ENCODE measurements around the gene PXYLP1.

PXYLP1 gene

DNA sequence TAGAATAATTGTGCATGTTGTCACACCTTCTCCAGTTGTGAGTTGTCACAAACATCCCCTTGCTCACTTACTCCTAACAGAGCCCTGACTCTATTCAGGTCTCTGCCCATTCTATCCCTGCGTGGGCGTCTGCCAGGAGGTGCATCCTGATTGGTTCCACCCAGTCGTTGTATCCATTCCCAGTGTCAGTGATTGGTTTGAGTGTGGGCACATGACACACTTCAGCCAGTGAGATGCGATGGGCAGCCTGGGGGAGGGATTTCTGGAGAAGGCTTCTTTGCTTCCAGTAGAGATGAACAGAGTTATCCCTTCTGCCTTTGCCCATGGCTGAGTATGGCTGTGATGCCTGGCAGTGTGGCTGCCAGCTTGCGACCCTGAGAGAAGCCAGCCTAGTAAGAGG lies 18.7 kb downstream of the PXYLP1 start:
- Histone ChIP-seq H3K9me3 (ENCODE audit: control insufficient read depth, low read length) (no peaks in the 10 kb centered on the region), H3K4me2 (ENCODE audit: low read length) (no peak overlapping the region), H3K4me3 (ENCODE audit: low read depth, low read length) (no peak overlapping the region), H3K79me2 (peaks cover 24% of the 10 kb centered on the region), H3K36me3 (ENCODE audit: control insufficient read depth, insufficient read depth, low read length) (no peaks in the 10 kb centered on the region), H3K27me3 (ENCODE audit: control insufficient read depth, insufficient read depth, low read length) (no peaks in the 10 kb centered on the region), H3K9ac (no peak overlapping the region), H3K27ac (no peak overlapping the region), H3K4me1 (peaks cover 18% of the 10 kb centered on the region), H2AFZ (no peak overlapping the region)
- TF ChIP-seq, protein P1, sequence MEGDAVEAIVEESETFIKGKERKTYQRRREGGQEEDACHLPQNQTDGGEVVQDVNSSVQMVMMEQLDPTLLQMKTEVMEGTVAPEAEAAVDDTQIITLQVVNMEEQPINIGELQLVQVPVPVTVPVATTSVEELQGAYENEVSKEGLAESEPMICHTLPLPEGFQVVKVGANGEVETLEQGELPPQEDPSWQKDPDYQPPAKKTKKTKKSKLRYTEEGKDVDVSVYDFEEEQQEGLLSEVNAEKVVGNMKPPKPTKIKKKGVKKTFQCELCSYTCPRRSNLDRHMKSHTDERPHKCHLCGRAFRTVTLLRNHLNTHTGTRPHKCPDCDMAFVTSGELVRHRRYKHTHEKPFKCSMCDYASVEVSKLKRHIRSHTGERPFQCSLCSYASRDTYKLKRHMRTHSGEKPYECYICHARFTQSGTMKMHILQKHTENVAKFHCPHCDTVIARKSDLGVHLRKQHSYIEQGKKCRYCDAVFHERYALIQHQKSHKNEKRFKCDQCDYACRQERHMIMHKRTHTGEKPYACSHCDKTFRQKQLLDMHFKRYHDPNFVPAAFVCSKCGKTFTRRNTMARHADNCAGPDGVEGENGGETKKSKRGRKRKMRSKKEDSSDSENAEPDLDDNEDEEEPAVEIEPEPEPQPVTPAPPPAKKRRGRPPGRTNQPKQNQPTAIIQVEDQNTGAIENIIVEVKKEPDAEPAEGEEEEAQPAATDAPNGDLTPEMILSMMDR (IDR thresholded peaks at IDR 0.05): no peak

DNA sequence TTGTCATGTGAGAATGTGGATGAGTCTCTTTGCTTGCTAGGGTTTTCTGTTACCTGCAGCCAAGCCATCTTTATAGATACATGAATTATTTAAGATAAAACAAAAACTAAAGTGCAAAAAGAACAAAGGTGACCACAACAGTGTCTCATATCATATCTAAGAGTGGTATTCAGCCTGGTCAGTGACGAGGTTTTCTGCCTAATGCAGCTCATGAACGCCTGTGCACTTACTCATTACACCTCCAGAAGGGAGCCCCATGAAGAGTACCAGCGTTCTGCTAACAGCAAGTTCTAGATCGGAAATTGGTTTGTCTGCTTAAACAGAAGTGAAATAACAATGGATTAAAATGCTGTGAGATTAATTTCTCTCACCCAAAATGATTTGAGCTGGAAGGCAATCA lies 19.2 kb downstream of the PXYLP1 start:
- no peak overlapping the region for H3K4me2 ChIP-seq (ENCODE audit: low read length)
- no peak overlapping the region for H3K9ac ChIP-seq
- TF ChIP-seq, protein P1 (IDR thresholded peaks at IDR 0.05): no peak

DNA sequence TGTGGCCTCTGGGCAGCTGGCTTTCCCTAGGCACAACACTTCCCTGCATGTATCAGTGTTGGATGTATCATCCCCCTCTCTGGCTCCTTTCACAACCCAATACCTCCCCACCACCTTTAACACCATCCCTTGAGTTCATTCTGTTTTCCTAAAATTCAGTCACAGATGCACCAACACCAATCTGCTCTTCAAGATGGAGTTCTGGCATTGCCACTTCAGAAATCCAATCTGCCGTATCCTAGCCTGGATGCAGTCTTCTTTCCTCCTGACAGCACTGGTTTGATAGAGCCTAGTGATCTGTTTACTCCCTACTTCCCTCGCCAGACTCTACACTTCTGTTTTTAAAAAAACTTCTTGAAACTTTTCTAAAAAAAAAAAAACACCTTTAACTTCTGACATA lies 21.7 kb downstream of the PXYLP1 start:
- no peak overlapping the region for H3K4me3 ChIP-seq (ENCODE audit: low read depth, low read length)
- H3K9ac ChIP-seq: no peak overlapping the region
- peaks cover 6% of the 10 kb centered on the region for H3K4me1 ChIP-seq
- peak overlapping the region; percentile 2 for H3K27ac ChIP-seq
- no peaks in the 10 kb centered on the region for H3K27me3 ChIP-seq (ENCODE audit: control insufficient read depth, insufficient read depth, low read length)
- H3K9me3 ChIP-seq (ENCODE audit: control insufficient read depth, low read length): no peaks in the 10 kb centered on the region
- TF ChIP-seq, protein P1 (IDR thresholded peaks at IDR 0.05): no peak
- H3K4me2 ChIP-seq (ENCODE audit: low read length): no peak overlapping the region
- H2AFZ ChIP-seq: no peak overlapping the region
- H3K36me3 ChIP-seq (ENCODE audit: control insufficient read depth, insufficient read depth, low read length): no peaks in the 10 kb centered on the region
- peaks cover 41% of the 10 kb centered on the region for H3K79me2 ChIP-seq

More for the DNA sequence above, 19.2 kb downstream of the PXYLP1 start:
- peaks cover 26% of the 10 kb centered on the region for H3K79me2 ChIP-seq
- no peaks in the 10 kb centered on the region for H3K27me3 ChIP-seq (ENCODE audit: control insufficient read depth, insufficient read depth, low read length)
- H3K4me1 ChIP-seq: peaks cover 13% of the 10 kb centered on the region
- no peaks in the 10 kb centered on the region for H3K36me3 ChIP-seq (ENCODE audit: control insufficient read depth, insufficient read depth, low read length)
- H3K9me3 ChIP-seq (ENCODE audit: control insufficient read depth, low read length): no peaks in the 10 kb centered on the region
- H3K27ac ChIP-seq: no peak overlapping the region
- H3K4me3 ChIP-seq (ENCODE audit: low read depth, low read length): no peak overlapping the region
- no peak overlapping the region for H2AFZ ChIP-seq

DNA sequence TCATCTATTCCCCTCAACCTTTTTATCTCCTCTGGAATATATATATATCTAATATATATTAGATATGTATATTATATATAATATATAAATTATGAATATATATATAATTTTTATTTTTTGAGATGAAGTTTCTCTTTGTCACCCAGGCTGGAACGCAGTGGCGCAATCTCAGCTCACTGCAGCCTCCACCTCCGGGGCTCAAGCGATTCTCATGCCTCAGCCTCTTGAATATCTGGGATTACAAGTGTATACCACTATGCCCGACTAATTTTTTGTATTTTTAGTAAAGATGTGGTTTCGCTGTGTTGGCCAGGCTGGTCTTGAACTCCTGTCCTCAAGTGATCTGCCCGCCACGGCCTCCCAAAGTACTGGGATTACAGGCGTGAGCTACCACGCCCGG lies 22.2 kb downstream of the PXYLP1 start:
- Histone ChIP-seq H3K36me3 (ENCODE audit: control insufficient read depth, insufficient read depth, low read length) (no peaks in the 10 kb centered on the region), H3K4me1 (peaks cover 6% of the 10 kb centered on the region), H3K27me3 (ENCODE audit: control insufficient read depth, insufficient read depth, low read length) (no peaks in the 10 kb centered on the region), H3K9me3 (ENCODE audit: control insufficient read depth, low read length) (no peaks in the 10 kb centered on the region), H2AFZ (no peak overlapping the region), H3K27ac (no peak overlapping the region), H3K9ac (no peak overlapping the region), H3K4me2 (ENCODE audit: low read length) (no peak overlapping the region), H3K4me3 (ENCODE audit: low read depth, low read length) (no peak overlapping the region), H3K79me2 (peaks cover 45% of the 10 kb centered on the region)
- TF ChIP-seq, protein P1 (IDR thresholded peaks at IDR 0.05): no peak

DNA sequence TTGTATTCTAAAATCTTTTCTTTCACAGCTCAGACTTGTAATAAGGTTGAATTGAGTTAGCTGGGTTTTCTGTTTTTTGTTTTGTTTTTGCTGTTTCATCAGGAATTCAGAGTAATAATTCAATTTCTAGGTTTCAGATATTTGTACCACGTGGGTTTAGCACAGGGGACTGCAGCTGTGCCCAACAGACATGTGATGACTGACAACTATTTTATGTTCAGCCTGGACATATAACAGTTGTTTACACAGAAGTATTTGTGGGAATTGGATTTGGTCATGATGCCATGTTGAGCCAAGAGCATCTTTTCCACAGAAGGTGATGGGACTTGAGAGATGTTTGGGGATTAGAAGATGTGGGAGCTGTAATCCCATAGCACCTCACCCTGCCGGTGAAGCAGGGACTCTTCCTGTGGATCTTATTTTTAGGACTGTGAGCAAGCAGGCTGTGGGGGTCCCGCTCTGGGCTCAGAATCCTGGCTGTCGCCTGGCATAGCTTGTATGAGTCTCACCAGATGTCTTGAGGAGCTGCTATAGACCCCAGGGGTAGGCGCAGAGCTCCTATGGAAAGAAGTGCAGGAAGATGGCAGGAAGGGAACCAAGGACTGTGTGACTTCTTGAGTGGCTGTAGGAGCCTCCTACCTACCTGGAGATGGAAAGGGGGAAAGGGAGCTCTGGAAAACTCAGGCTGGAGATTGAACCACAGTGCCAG lies 23.7 kb downstream of the PXYLP1 start:
- Histone ChIP-seq H3K27me3 (ENCODE audit: control insufficient read depth, insufficient read depth, low read length) (no peaks in the 10 kb centered on the region), H3K4me1 (peaks cover 17% of the 10 kb centered on the region), H3K4me3 (ENCODE audit: low read depth, low read length) (no peak overlapping the region), H3K27ac (no peak overlapping the region), H3K4me2 (ENCODE audit: low read length) (no peak overlapping the region), H3K36me3 (ENCODE audit: control insufficient read depth, insufficient read depth, low read length) (no peaks in the 10 kb centered on the region), H3K9me3 (ENCODE audit: control insufficient read depth, low read length) (no peaks in the 10 kb centered on the region), H3K79me2 (peaks cover 47% of the 10 kb centered on the region), H3K9ac (no peak overlapping the region), H2AFZ (no peak overlapping the region)
- TF ChIP-seq, protein P1 (IDR thresholded peaks at IDR 0.05): no peak

All from parathyroid adenoma (tissue), 2 donors.